GM19193 (cell line): Measurements from ENCODE around the gene ETS1.
A peak's percentile ranks its signal among the peaks of the same experiment; 100 is the strongest.

ENCODE experiments used
- POLR2A ChIP-seq: IDR thresholded peaks from 4 replicates; pipeline ENCODE4 v1.6.1; 2011; ENCODE audit not compliant: insufficient read depth, insufficient read length; ENCODE audit errors: extremely low read depth

Gene ETS1

GRCh38 chr11:128508770-128509510 is 78.4 kb downstream of the ETS1 start:
- no peak for TF ChIP-seq POLR2A

- TF ChIP-seq POLR2A = no peak
Observed at GRCh38 chr11:128507936-128508335, 79.4 kb downstream of the ETS1 start.

DNA sequence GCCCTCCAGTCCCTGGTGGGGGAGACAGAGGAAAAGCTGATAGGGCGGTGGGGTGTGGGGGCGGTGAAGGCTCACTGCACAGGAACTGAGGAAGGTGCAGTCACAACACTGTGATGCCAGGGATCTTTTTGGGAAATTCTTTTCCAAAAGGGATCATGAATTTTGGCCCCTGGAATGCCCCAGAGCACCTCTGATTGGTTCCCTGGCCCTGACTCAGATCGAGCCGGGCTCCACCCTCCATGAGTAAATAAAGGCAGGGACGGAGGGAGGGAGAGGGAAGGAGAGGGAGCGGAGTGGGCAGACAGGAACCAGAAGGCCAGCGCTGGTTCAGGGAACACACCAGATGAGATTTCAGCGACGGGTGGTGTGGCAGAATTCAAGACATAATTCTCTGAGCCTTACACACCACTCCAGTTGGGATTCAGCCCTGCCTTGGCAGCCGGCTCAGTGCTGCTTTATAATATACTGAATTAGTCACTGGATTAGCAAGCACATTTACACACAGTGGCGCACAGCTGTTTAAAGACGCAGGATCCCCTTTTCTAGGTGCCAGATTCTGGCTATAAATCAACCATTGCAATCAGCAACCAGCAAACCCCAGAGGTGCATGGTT is 80.3 kb downstream of the ETS1 start:
- no peak for TF ChIP-seq POLR2A

DNA sequence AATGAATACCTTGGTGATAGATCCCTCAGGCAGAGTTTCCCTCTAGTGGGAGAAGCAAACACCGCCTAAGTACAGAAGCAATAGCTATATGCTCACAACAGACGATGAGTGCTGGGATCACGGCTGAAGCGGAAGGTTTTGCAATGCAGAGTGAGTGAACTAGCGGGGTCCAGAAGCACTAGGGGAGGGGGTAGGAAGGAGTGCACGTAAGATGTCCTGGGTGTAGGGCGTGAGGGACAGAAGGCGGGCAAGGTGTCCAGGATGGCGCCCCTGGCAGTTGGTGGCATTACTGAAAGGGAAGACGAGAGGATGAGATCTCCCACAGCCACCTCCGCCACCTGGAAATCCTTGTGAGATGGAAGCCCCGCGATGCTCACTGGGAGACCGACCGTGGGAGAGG is 81.0 kb downstream of the ETS1 start:
- no peak for TF ChIP-seq POLR2A

DNA sequence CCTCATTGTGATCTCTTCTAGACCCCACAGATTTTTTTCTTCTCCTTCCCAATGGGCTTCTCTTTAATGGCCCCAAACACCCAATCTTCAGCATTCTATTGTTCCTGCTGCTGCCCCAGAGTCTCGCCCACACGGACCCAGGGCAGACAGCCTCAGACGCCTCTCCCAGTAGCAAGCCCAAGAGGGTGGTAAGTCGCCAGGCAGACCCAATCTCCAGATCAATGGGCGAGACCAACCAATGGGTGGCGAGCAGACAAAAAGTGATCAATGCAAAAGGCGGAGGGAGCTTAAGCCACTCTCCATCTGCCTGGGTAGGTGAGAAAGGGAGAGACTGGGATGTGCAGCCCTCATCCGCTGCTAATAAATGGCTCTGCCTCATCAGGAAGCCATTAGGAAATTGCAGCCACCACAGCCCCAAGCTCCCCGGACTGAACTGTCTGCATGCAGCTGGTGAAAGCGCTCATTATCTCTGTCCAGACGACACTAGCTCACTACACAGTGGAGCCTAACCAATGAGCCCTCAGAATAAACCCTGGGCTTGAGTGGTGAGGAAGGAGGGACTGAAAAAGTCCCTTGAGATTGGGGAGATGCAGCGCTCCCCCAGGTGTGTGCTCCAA is 81.8 kb downstream of the ETS1 start:
- TF ChIP-seq POLR2A = no peak

- TF ChIP-seq POLR2A = no peak
Observed at GRCh38 chr11:128504486-128504885, 82.9 kb downstream of the ETS1 start.

GRCh38 chr11:128503245-128503991 is 83.9 kb downstream of the ETS1 start:
- no peak for TF ChIP-seq POLR2A

DNA sequence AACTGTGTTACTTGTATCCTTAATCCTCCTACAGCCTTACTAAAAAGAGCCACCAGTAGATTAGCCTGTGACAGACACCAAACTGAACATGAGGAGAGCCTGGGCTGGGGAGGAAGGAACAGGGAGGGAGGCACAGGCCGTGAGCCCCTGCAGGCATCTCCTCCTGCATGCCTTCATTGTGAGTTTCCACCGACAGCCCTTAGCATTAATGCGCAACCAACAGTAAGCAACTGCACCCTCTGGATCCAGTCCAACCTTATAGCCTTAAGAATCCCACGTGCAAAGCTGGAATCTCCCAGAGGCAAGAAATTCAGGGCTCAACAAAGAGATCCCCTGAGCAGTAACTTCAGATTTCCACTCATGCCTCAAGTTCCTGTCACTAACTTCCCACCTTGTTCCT is 84.6 kb downstream of the ETS1 start:
- no peak for TF ChIP-seq POLR2A

DNA sequence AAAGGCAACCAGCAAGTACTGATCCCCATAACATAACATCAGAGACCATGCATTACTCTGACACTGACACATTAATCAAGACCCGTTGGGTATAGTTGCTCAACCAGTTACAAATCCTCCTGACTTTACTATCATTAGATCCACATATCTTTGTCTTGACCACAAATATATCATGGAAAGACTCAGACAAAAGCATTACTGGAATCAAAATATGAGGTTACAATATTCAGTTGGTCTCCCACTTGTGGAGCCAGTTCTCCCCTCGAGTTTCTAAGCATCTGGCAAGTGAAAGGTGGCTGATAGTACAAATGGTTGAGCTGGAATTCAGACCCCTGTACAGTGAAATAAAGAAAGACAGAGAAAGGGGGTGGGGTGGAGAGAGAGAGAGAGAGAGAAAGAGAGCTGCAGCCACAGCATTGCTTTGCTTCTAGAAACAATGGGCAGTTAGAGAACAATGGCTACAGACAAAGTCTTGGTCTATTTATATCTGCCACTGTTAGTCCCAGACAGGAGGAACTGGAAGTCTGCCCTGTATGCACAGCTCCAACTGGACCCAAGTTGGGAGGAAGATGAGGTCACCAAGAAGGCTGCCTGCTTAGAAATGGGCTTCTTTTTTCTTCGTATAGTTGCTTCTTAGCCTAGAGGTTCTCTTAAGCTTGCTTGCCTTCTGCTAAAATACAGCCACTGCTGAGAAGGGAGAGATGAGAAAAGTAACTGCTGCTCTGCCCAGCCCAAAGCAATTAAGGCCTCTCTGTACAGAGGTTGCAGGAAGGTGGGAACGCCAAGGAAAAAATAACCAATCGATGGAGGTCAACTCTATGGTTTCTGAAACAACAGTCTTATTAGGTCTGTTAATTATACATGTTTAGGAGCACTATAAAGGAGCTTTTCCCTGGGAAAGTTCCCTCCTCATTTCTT is 85.5 kb downstream of the ETS1 start:
- no peak for TF ChIP-seq POLR2A

GRCh38 chr11:128501008-128501407 is 86.3 kb downstream of the ETS1 start:
- no peak for TF ChIP-seq POLR2A

DNA sequence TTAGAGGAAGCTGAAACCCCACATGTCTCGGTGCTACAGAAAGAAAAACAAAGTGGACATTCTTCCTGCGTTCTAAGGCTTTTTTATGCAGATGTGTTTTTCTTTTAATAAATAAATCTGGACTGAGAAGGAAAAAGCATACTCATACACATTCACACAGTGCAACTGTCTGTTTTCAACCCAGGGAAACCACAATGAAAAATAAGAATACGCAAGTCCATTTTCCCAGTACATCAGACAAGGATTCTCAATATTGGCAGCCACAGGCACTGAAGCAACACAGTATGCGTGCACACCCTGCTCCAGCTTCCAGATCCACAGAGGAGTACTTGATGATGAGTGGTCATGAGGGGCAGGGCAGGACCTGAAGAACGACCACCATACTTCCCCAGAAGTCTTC is 86.9 kb downstream of the ETS1 start:
- TF ChIP-seq POLR2A = no peak

- no peak for TF ChIP-seq POLR2A
Observed at GRCh38 chr11:128499613-128500253, 87.6 kb downstream of the ETS1 start.

GRCh38 chr11:128498721-128499245 is 88.6 kb downstream of the ETS1 start:
- no peak for TF ChIP-seq POLR2A

GRCh38 chr11:128497776-128498095 is 89.6 kb downstream of the ETS1 start:
- TF ChIP-seq POLR2A = no peak

DNA sequence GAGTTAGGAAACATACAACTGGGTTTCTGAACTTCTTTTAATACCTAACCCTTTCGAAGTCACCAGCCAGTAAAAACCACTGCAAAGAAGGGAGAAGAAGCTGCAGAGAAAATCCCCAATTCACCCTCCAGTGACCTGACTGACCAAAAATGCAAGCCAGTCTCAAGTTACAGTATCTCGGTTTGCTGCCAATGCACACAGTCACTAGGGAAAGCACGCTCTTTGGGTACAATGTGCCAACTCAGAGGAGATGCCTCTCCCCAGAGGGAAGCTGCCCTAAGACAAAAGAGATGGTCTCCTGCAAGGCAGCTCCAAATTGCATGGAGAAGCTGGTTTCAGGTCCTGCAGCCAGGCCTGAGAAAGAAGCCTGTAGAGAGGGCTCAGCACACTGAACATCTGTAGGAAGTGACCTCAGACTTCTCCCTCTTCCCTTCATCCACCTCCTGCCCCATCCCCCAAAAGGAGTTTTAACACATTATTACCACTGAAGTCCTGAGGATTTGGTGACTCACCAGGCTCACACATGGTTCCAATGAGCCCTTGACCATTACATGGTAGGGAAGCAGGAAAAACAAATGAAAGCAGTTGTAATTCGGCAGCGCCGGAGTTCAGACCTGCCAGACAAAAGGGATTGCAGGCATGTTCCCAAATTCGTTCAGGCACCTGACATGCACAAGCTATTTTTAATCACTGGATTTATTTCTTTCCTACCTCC is 90.1 kb downstream of the ETS1 start:
- peak; percentile 27 for TF ChIP-seq POLR2A
